ENCODE data around the gene PHYHD1. TPM values are rescaled to one million over a fixed set of nuclear protein-coding genes. Genes with fewer than 3 reads are reported as not detected.

PHYHD1 gene
- total RNA-seq, 4 donors from 2014 or later = 10.1 to 65.3 (median 39.4) TPM

- no peaks in the 10 kb centered on the region for H3K9me3 ChIP-seq
- H3K4me1 ChIP-seq = peaks cover 16 to 41% of the 10 kb centered on the region in 2 donors
- peaks cover 0 to 11% of the 10 kb centered on the region in 2 donors for H3K36me3 ChIP-seq
- TF ChIP-seq CTCF (IDR thresholded peaks at IDR 0.05) (no peak), POLR2A (IDR thresholded peaks at IDR 0.05) (no peak)
- WGBS, 2 donors = 67 to 81% methylated on average over 2 of the region's 2 CpGs
- H3K27ac ChIP-seq = peak overlapping the region in 1 of 3 donors; percentile 13
- intact Hi-C loops (cut with DNase I) = loop anchor here (5.0 kb wide), 1 partner anchor 38 kb away; the partner anchor contains the start of gene PHYHD1
- no peak overlapping the region for H3K4me3 ChIP-seq (replicated peaks in 1 of 3)
- H3K27me3 ChIP-seq = no peaks in the 10 kb centered on the region
- no peak for DNase-seq
These were observed 36.6 kb upstream of the PHYHD1 start for GRCh38 chr9:128884164-128884563.

- H3K27ac ChIP-seq = no peak overlapping the region
These were observed 35.4 kb upstream of the PHYHD1 start for GRCh38 chr9:128885376-128885775.

GRCh38 chr9:128885798-128886197 lies 35.0 kb upstream of the PHYHD1 start:
- WGBS, 2 donors = 80 to 90% methylated on average over 7 to 15 of the region's 15 CpGs
- Histone ChIP-seq H3K27me3 (no peaks in the 10 kb centered on the region), H3K9me3 (no peaks in the 10 kb centered on the region), H3K4me1 (peaks cover 13 to 35% of the 10 kb centered on the region in 2 donors), H3K4me3 (replicated peaks in 1 of 3) (no peak overlapping the region), H3K27ac (no peak overlapping the region), H3K36me3 (peaks cover 0 to 15% of the 10 kb centered on the region in 2 donors)
- intact Hi-C loops (cut with DNase I) = no loop called here
- no peak for DNase-seq
- no peak for TF ChIP-seq POLR2A (IDR thresholded peaks at IDR 0.05)
- TF ChIP-seq CTCF (IDR thresholded peaks at IDR 0.05) = no peak

More at GRCh38 chr9:128885376-128885775, 35.4 kb upstream of the PHYHD1 start:
- no peak for DNase-seq
- Histone ChIP-seq H3K36me3 (peaks cover 0 to 15% of the 10 kb centered on the region in 2 donors), H3K4me1 (peaks cover 16 to 39% of the 10 kb centered on the region in 2 donors), H3K27me3 (no peaks in the 10 kb centered on the region), H3K4me3 (replicated peaks in 1 of 3) (no peak overlapping the region), H3K9me3 (no peaks in the 10 kb centered on the region)
- intact Hi-C loops (cut with DNase I) = no loop called here
- TF ChIP-seq POLR2A (IDR thresholded peaks at IDR 0.05) (no peak), CTCF (IDR thresholded peaks at IDR 0.05) (no peak)
- WGBS, 2 donors = 93 to 95% methylated on average over 8 of the region's 8 CpGs

- no peak for TF ChIP-seq POLR2A (IDR thresholded peaks at IDR 0.05)
- no peak for TF ChIP-seq CTCF (IDR thresholded peaks at IDR 0.05)
- Histone ChIP-seq H3K27me3 (no peaks in the 10 kb centered on the region), H3K9me3 (no peaks in the 10 kb centered on the region), H3K27ac (no peak overlapping the region), H3K36me3 (peaks cover 0 to 15% of the 10 kb centered on the region in 2 donors), H3K4me1 (peaks cover 13 to 33% of the 10 kb centered on the region in 2 donors), H3K4me3 (replicated peaks in 1 of 3) (no peak overlapping the region)
- no peak for DNase-seq
- WGBS, 2 donors = 70 to 74% methylated on average over 13 of the region's 13 CpGs
- intact Hi-C loops (cut with DNase I) = no loop called here
These were observed 34.4 kb upstream of the PHYHD1 start for GRCh38 chr9:128886211-128886891.

- Histone ChIP-seq H3K27ac (no peak overlapping the region), H3K4me1 (peaks cover 20 to 40% of the 10 kb centered on the region in 2 donors), H3K4me3 (replicated peaks in 1 of 3) (no peak overlapping the region), H3K36me3 (peaks cover 0 to 15% of the 10 kb centered on the region in 2 donors), H3K9me3 (no peaks in the 10 kb centered on the region), H3K27me3 (no peaks in the 10 kb centered on the region)
- TF ChIP-seq CTCF (IDR thresholded peaks at IDR 0.05) (no peak), POLR2A (IDR thresholded peaks at IDR 0.05) (no peak)
- 90 to 96% methylated on average over 3 of the region's 3 CpGs for WGBS, 2 donors
- DNase-seq = no peak
- intact Hi-C loops (cut with DNase I) = no loop called here
These were observed 33.7 kb upstream of the PHYHD1 start for GRCh38 chr9:128887049-128887448.

All from thyroid gland (tissue), 4 donors.